Activated naive CD4-positive, alpha-beta T cell treated with anti-CD3 and anti-CD28 coated beads, Interleukin-2, amount 50 U/mL, for 16 hours (primary cell): ENCODE data around the gene NKAIN2.
"Not testable (repeated sequence)": the region's sequence is repeated elsewhere in the genome, so short reads cannot be mapped to it uniquely, and the experiment has no call there.

Source experiments
- DNase-seq: peaks from one replicate; pipeline ENCODE4 v3.0.0-alpha.2; 2020

The NKAIN2 gene

DNA sequence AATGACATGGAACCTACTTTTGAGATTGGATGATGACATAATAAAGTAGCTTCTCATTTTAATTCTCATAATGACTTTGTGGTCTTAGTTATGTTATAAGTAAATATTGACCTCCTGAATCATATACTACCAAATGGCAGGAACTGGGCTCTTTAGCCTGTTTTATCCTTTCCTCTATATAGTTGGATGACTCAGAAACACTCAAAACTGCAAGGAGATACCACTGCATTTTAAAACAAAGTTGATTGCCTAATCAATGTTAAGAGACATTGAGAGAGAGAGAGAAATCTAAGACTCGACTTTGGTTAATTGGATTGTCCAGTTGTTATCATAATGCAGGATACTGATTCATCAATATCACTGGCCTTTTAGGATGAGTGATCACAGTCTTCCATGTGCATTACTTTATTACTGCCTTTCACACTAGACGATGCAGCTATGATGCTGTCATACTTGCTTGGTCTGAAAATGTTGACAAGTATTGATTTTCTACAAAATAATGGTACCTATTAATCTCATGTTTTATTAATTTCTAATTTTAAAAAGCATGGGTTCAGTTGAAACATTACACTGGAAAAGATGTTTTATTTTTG, 320.0 kb downstream of the NKAIN2 start:
- no peak for DNase-seq

DNA sequence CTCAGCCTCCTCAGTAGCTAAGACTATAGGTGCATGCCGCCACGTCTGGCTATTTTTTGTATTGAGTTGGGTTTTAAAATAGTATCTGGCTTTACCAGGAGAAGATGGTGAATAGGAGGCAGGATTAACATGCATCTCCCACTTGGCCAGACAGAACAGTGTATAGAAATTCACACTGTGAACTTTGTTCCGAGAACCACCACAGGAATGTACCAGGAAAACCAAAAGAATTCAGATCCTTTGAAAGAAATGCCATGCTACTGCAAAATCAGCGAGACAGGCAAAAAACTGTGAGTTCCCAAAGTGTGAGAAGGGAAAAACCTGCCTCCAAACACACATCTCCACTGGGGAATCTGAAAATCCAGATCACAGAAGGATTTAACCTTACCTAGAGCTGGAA, 327.6 kb downstream of the NKAIN2 start:
- no peak for DNase-seq

DNA sequence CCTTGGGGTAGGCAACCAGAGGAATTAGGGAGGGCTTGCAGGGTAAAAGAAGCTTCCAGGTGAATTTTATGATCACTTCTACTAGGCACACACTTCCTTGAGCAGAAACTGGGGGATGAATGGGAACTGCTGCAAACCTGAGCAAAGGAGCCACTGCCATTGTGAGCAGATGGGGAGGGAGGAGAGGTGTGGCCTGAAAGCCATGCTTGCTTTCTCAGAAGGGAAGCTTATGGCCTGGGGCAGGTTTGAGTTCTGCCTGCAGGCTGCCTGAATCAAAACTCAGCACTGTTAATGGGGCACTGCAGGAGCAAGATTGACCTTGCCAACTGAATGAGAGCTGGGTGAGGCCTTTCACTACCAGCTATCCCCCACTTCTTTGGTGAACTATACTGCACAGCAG, 328.1 kb downstream of the NKAIN2 start:
- DNase-seq: no peak

DNA sequence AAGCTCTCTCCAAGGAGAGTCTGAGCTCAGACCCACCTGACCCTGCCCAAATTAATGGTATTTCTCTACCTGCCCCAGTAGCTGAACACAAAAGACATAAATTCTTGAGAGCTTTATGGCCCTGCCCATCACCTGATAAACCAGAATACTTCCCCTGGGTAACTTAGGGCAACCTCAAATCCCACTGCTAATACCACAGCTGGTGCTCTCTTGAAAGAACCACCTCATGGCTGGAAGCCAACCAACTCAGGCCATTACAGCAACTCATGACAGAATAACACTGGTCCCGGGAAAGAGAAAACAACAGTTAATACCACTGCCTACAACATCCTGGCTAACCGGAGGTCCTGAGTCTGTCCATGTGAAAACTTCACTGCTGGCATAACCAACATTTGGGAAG, 328.6 kb downstream of the NKAIN2 start:
- no peak for DNase-seq

DNA sequence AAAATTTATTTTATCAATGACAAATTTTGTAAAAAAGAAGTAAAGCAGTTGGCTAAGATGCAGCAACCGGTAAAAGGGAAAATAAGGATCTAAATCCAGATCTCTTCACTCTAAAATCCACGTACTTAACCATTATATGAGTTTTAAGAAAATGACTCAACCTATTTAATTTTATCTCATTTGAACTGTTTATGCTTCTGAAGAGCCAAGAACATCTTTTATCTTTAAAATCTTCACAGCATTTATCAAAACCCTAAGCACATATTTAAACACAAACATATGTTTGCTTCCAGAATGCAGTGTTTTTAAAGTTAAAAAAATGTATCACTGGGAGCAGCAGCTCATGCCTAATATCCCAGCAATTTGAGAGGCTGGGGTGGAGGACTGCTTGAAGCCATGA, 339.2 kb downstream of the NKAIN2 start:
- no peak for DNase-seq

DNA sequence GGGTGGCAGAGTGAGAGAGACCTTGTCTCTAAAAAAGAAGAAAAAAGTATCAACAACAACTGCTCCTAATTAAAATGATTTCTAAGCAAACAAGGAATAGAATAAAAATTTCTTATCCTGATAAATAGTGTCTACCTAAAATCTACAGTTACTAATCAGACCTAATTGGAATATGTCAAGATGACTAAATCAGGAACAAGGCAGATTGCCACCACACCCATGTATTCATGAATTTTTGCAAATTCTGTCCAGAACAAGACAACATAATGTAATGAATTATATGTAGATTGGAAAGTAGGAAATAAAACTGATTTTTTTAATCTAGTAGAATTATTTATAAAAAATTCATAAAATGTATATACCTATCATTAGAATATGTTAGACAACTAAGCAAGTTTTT, 339.8 kb downstream of the NKAIN2 start:
- DNase-seq: no peak

DNA sequence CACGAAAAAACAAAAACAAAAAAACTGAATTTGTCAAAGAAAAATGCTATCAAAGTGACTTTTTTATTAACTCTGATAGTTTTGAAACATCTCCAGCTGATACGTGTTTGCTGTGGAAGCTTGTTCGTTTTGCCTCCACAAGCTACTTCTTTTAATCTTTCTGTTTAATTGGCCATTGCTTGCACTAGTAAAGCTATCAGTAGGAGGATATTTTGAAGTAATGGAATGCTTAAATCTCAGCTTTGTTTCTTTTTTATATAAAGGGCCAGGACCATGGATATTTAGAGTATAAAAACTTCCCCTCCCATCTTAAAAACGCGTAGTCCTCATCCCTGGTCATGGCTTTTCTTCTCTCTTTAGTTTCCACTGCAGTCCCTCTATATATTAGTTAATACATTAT, 344.0 kb downstream of the NKAIN2 start:
- no peak for DNase-seq

DNA sequence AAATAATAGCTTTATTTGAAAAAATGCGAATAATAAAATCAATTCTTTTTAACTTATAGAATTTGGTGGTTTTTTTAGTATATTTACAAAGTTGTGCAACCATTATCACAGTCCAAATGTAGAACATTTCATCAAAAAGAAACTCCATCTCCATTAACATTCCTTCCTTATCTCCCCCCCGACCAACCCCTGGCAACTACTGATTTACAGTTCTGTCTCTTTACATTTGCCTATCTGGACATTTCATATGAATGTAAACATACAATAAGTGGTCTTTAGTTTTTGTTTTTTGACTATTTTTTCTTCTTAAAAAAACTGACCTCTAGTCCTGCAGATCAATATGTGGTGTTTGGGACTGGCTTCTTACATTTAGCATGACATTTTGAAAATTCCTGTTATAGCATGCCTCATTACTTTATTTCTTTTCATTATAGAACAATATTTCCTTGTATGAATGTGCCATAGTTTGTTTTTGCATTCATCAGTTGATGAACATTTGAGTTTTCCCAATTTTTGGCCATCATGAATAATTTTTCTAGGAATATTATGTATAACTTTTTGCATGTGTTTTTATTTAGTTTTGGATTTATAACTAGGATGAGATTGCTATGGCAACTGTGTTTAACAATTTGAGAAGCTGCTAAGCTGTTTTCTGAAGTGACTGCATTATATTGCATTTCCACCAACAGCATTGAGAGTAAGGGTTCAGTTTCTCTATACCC, 344.7 kb downstream of the NKAIN2 start:
- DNase-seq: no peak

DNA sequence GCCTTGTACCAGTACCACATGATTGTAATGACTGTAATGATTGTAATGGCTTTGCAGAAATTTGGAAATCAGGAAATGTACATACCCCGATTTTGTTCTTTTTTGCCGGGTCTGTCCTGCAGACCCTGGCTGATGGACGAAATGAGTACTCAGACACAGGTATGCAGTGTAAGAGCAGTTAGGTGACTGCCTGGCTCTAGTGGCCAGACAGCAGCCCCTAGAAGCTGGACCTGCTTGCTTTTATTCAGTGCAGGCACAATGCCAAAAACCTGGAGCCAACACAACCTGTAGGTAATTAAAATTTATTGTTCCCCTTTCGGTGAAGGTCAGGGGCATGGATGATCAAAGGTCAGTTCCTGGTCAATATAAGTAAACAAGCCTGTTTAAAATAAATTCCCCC, 346.0 kb downstream of the NKAIN2 start:
- DNase-seq: no peak

DNA sequence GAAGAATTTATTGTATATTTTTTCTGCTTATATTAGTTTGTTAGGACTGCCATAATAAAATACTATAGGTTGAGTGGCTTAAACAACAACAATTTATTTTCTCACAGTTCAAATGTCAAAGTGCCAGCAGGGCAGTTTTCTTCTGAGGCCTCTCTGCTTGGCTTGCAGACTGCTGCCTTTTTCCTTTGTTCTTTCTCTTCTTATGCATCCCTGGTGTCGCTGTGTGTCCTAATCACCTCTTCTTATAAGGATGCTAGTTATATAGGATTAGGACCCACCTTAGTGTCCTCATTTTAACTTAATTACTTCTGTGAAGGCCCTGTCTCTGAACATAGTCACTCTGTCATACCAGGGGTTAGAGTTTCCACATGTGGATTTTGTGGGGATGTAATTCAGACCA, 354.4 kb downstream of the NKAIN2 start:
- no peak for DNase-seq

DNA sequence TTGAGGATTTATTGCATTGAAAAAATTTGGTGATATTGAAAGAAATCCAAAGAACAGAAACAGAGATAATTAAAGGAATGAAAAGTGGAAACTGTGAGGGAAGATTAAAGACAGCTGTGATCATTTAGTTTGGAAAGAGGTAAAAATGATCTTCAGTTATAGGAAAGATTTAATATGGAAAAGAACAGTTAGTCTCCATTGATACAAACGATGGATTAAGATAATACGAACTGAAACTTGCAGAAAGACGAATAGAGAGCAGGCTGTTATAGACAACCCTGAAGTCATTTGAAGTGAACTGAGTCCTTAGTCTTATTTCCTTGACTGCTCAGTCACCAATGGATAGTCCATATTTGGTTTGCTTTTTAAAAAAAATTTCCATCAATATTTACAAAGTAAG, 360.0 kb downstream of the NKAIN2 start:
- DNase-seq: no peak

DNA sequence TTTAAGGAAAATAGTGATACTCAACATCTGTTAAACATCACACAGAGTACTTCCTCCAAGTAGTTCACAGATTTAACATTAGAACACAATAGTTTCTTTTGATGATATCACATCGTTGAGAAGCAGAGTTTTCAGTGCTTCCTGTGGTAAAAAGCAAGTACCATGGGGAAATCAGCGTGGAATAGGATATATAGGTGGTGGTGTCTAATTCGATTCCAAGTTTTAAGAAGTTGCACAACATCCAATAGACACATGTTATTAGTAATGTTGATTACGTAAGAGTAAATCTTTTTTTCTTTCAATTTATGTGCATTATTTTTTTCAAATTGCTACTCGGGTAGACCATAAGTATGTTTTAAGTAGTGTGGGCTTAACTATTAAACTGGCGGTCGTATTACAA, 360.7 kb downstream of the NKAIN2 start:
- DNase-seq: no peak

DNA sequence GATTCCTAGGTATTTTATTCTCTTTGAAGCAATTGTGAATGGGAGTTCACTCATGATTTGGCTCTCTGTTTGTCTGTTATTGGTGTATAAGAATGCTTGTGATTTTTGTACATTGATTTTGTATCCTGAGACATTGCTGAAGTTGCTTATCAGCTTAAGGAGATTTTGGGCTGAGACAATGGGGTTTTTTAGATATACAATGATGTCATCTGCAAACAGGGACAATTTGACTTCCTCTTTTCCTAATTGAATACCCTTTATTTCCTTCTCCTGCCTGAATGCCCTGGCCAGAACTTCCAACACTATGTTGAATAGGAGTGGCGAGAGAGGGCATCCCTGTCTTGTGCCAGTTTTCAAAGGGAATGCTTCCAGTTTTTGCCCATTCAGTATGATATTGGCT, 363.6 kb downstream of the NKAIN2 start:
- DNase-seq: not testable (repeated sequence)

DNA sequence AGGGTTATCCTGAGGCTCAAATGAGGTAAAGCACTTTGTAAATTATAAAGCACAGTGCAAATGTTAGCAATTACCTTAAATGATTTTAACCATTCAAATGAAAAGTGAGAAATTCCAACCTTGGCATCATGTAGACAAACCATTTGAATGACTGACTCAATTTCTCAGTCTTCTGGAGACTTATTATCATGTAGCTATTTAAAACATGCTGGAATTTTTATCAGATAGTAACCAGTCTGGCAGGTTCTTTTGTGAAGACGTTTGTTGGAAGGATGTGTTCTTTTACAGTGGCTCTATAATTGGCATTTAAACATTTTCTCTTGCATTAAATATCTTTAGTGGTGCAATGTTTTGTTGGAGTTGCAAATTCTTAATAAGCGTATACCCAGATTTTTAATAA, 386.6 kb downstream of the NKAIN2 start:
- no peak for DNase-seq

DNA sequence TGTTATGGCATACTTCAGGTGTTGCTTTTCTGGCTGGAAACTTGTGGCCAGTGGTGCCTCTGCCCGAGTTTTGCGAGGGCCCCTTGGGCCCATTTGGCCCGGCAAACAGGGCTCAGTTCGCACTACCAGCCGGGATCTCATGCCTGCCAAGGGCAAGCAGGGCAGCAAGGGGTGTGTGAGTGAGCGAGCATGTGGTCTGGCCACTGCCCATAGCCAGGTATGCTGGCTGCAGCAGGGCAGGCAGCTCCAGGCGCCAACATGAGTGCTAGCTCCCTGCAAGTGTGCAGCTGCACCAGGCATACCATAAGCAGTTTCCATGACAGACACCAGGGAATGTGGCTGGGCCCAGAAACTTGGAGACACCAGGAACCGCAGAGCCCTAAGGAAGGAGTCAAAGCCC, 389.5 kb downstream of the NKAIN2 start:
- no peak for DNase-seq

DNA sequence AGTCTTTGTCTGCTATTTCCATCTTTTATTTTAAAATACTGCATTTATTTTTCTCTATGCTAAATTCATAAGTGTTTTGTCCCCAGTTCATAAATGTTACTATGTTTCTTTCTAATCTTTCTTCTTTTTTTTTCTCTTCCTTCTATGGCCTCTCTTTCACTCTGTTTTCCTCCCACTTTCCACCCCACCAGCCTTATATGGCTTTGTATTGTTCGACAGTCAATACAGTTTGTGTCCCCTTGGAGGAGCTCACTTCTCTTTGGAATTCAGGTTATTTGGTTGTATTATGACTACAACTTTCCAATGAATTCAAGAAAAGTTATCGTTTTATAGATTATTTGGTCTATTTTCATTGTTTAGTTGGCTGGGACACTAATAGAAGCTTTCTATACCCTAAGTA, 393.5 kb downstream of the NKAIN2 start:
- DNase-seq: no peak

DNA sequence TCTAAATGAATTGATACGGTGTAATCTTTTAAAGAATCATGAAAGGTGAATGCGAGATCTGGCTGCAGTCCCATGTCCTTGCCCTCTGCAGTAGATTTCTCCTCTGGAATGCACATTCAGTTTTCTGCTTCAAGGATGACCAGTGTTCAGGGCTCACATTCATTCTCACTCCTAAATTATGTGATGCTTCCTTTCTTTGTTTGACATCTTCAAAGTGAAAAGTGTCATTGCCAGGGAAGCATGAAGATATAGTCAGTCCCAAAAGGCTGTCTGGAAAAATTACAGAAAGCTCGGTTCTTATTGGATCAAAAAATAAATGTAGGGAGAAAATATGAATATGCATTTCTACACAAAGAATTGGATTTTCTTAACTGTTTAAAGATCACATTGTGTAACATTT, 395.6 kb downstream of the NKAIN2 start:
- DNase-seq: no peak

DNA sequence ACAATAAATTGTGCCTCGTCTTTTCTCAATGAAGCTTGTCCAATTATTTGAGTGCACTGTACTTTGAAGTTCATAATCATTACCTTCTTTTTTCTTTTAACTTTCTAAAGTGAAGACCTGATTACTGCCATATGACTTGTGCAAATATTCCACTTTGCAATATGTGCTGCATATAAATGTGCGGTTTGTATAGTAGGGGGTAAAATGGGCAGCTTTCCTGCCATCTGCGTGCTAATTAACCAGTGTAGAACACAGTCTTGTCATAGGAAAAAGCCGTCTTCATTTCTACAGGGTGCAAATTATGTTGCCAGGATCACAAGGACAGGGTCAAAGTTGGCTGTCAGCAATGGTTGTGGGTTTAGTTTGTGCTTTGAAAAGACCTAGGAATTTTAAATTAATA, 397.0 kb downstream of the NKAIN2 start:
- no peak for DNase-seq

DNA sequence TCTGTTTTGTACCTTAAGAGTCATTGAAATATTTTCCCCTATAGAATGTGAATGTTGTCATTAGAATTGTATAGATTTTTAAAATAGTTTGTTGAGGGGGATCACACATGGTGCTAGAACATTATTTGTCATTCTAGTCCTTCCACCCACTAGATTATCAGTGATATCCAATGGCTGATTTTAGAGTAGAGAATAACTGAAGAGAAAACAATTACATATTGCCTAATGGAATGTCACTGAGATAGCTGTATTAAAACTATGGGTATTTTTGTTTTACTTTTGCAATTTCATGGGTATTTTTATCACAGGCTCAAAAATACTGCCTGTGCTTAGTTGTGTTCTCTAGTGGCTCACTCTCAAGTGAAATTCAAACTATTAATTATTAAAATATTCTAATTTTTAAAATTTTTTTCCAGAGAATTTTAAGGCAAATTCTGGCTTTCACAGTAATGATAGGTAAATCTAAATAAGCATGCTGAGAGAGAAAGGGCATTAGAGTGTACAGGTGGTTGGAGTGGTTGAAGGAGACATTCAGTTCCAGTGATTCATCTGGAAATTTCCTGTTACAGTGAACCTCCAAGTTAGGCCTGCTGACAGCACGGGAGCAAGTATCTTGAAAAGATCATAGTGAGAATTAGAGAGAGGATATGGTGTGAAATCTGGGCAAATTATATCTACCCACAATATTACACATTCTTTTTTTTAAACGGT, 399.6 kb downstream of the NKAIN2 start:
- DNase-seq: no peak

DNA sequence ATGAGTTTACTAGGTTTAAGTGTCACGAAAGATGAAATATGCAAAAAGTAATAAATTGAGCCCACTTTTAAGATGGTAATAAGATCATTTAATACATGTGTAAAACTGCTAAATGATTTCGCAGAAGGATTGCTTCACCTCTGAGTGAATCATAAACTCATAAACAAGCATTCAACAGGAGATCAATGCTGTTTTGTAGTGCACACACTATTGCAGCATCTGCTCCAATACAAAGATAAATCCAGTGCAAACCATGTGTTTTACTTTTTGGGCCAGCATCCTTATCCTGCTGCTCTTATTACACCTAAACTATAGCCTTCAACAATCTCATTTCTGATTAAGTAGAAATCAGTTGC, 400.1 kb downstream of the NKAIN2 start:
- DNase-seq: no peak

DNA sequence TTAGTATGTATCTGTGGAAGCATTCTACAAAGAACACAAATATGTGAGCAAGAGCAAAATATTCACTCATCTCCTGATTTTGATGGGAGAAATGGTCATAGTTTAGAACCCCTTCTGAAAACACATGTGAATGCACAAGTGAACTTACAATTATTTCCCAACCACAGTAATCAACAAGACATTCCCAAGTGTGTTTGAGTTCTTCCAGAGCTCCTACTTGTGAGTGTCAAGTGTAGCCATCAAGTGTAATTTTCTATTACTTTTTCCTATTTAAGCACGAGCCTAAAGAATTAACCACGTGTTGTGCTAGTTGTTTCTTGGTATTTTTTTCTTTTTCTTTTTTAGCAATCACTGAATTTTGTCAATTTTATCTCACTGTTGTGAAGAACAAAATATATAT, 402.3 kb downstream of the NKAIN2 start:
- no peak for DNase-seq

DNA sequence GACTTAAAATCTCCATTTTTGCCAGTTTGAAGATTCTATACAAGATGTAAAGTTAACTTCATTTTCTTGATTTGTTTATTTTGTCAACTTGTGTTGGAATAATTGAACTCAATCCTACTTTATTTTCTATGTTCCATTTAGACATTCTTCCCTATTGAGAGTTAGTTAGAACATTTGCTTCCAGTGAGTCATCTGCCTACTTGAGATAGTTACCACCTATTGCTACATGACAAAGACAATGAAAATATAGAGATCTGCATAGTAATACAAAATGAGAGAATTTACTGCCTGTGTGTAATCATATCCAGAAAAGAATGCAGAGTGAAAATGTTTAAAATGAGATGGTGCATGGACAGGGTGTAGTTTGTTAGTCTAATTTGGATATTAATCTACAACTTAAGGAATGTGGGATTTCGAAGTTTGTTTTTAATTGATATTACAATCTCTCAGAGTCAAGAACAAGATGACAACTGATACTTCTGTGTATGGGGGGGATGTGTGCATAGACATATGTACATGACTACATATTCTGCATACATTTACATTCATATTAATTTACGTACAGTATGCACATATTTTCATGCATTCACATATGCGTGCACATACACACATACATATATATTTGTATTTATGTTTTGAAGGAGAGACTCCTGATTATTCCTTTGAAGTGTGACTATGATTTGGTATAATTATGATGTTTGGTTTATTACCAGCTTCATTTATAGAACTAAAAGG, 420.1 kb downstream of the NKAIN2 start:
- no peak for DNase-seq

DNA sequence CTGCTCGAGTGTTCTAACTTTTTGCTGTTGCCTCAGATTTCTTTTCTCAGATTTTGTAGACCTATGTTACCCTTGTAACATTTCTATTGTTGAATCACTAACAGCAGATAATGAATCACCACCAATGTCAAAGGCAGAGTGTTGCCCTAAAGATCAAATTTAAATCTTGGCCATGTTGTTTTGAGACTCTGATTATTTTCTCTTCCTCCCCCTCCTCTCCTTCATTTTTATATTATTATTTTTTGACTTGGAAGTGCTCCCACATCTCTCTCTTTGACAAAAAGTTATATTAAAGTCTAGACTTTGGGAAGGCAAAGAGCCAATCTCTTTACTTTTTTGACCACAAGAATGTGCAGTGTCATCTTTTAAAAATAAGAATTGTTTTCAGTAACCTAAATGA, 422.7 kb downstream of the NKAIN2 start:
- no peak for DNase-seq

DNA sequence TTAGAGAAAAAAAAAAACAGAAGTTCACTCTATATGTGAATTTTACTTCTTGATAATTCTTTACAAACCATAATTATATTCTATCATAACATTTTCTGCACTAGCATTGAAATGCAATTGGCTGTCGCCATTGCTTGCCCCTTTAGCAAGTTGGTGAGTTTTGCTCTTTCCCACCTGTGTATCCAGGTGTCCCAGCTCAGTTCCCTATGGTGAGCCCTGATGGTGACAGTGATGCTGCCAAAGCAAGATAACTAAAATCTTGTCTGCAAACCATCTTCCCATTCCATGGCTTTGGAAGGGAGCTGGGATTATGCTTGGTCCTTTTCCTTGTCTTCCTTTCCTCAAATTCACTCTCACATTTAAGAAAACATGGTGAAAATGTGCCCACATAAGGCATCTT, 429.6 kb downstream of the NKAIN2 start:
- DNase-seq: no peak
